Adrenal gland (tissue), 12 donors: ENCODE results near the gene FOXO3. TPM values are rescaled to one million over a fixed set of nuclear protein-coding genes. Genes with fewer than 3 reads are reported as not detected.

ENCODE experiments used
- DNase-seq, 7 donors: peaks; one replicate each; pipeline ENCODE4 v3.0.0-alpha.2; 2019 to 2020
- H3K27ac ChIP-seq, 5 donors: fragments of 200-600 bp; sonication (generic) in 4 of 5; 1 replicate in 3 of 5; 2 replicates in 2 of 5; pipeline versions ENCODE4 v1.5.1 to v1.8.0; 2016 to 2020; ENCODE audit warnings: mild to moderate bottlenecking in 1 of 5
- H3K27me3 ChIP-seq: fragments of 200-600 bp; 2 replicates; pipeline ENCODE4 v1.8.0; 2021
- H3K36me3 ChIP-seq, 2 donors: fragments of 200-600 bp; replicated peaks in 1 of 2; 1 replicate in 1 of 2; 2 replicates in 1 of 2; pipeline versions ENCODE4 v1.5.1 to v1.8.0; 2018 to 2022
- H3K4me1 ChIP-seq, 2 donors: fragments of 200-600 bp; replicated peaks in 1 of 2; 1 replicate in 1 of 2; 2 replicates in 1 of 2; pipeline versions ENCODE4 v1.5.1 to v1.8.0; 2018 to 2021
- H3K4me3 ChIP-seq, 4 donors: fragments of 200-600 bp; sonication (generic) in 3 of 4; one replicate each; pipeline ENCODE4 v1.5.1; 2016 to 2018
- H3K9me3 ChIP-seq, 3 donors: fragments of 200-600 bp; sonication (generic) in 1 of 3; replicated peaks in 1 of 3; 1 replicate in 2 of 3; 2 replicates in 1 of 3; pipeline versions ENCODE4 v1.5.1 to v1.8.0; 2016 to 2021
- POLR2A ChIP-seq, 2 donors: fragments of 450-650 bp; IDR thresholded peaks; one replicate each; pipeline ENCODE4 v1.6.1; 2017; ENCODE audit warnings: antibody characterized with exemption in 2 of 2, mild to moderate bottlenecking in 2 of 2, moderate library complexity in 1 of 2
- WGBS, 4 donors: extraction: QIAGEN DNeasy Blood & Tissue Kit in 2 of 4; methylation state at CpG; one replicate each; pipeline versions ENCODE4 v1.1.5 to v1.1.7; 2013 to 2017; 5-methylcytosine and 5-hydroxymethylcytosine counted together
- intact Hi-C, 2 donors: fragments of 100-400 bp; cut with DNase I; formaldehyde crosslinking; loops; one replicate each; pipeline versions ENCODE4 v1.14.1 to v1.15.0; 2022 to 2023
- polyA plus RNA-seq, 3 donors: library from polyadenylated mRNA; stranded (reverse); fragments of 200-250 nt in 2 of 3; fragments of 350-450 nt in 1 of 3; fragmentation: Illumina TruSeq in 1 of 3; extraction: RNeasy Lipid Tissue Mini Kit (QIAGEN cat#74804) in 1 of 3; gene quantifications; one replicate each; pipeline ENCODE4 v1.2.3, GENCODE V29; 2013 to 2014
- total RNA-seq, 9 donors: library from RNA; depleted of rRNA in 4 of 9; stranded (reverse); fragments of >200 nt in 4 of 9; fragments of 120-200 nt in 1 of 9; fragmentation: NEBNext Ultra II Directional in 1 of 9; extraction: Animal tissue kit (Norgen Biotek cat#: 25700) in 1 of 9; gene quantifications; one replicate each; pipeline versions ENCODE4 v1.1.0 to v1.2.4, GENCODE V29; 2013 to 2023
- TF ChIP-seq, protein P1 (sequence below), 6 experiments: fragments of 450-650 bp in 4 of 6; fragments of 200-600 bp in 2 of 6; sonication (generic) in 1 of 6; IDR thresholded peaks; 1 replicate in 5 of 6; 2 replicates in 1 of 6; pipeline versions ENCODE4 v1.5.1 to v1.8.0; 2016 to 2021; ENCODE audit warnings: antibody characterized with exemption in 6 of 6, mild to moderate bottlenecking in 2 of 6, moderate library complexity in 1 of 6
- donor health status: healthy with polysubstance abuse.
- donor health status: Bipolar disorder and iron deficiency.
- donor health status: DM: yes; HTN: yes; CAD: no.
- donor health status: DM: no; HTN: no; CAD: no.
- donor health status: DM: no; HTN: no; CAD: no.
- donor health status: DM: yes; HTN: yes; CAD: no.

FOXO3 gene
- total and polyA plus RNA-seq, 12 donors: 8.3 to 38.7 (median 23.4) TPM

DNA sequence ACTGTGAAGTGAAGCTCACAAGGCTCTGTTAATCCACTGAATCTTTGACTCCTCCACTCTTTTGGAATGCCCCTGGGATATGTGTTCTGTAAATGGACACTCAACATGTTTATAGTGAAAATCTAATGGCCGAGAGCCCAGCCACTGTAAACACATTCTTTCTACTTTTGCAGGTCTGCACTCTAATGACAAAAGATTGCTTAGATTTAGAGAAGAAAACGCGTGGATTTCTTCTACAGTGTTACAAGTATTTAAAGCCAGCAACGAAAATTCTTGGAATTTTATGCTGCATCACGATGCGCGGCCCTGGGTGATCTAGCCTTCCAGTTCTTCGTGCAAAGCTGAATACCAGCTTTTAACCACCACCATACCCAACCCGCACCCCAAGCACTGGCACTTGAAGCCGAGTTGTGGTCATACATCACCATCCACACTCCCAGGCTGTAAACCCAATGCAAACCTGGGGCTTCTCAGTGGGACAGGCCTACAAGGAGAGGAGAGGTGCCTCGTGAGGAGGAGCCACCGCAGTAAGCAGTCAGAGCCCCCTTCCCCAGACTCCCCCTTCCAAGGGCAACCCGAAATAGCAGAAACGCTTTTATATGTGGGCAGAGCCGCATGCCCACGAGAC is 3.7 kb upstream of the FOXO3 start:
- peak overlapping the region in 1 of 4 donors; percentile 93 for H3K4me3 ChIP-seq
- H3K4me1 ChIP-seq: peaks cover 6 to 8% of the 10 kb centered on the region in 2 donors
- peak in 4 of 7 donors; percentile 25 to 57 (median 32) for DNase-seq
- H3K27me3 ChIP-seq: no peaks in the 10 kb centered on the region
- intact Hi-C loops: loop anchor here in 1 of 2 donors (5.0 kb wide), 1 partner anchor 515 kb away; no protein-coding TSS in a partner anchor
- no peak for TF ChIP-seq POLR2A (IDR thresholded peaks at IDR 0.05)
- TF ChIP-seq, protein P1, sequence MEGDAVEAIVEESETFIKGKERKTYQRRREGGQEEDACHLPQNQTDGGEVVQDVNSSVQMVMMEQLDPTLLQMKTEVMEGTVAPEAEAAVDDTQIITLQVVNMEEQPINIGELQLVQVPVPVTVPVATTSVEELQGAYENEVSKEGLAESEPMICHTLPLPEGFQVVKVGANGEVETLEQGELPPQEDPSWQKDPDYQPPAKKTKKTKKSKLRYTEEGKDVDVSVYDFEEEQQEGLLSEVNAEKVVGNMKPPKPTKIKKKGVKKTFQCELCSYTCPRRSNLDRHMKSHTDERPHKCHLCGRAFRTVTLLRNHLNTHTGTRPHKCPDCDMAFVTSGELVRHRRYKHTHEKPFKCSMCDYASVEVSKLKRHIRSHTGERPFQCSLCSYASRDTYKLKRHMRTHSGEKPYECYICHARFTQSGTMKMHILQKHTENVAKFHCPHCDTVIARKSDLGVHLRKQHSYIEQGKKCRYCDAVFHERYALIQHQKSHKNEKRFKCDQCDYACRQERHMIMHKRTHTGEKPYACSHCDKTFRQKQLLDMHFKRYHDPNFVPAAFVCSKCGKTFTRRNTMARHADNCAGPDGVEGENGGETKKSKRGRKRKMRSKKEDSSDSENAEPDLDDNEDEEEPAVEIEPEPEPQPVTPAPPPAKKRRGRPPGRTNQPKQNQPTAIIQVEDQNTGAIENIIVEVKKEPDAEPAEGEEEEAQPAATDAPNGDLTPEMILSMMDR (IDR thresholded peaks at IDR 0.05): no peak
- no peaks in the 10 kb centered on the region for H3K9me3 ChIP-seq
- WGBS, 4 donors: 41 to 62% (median 45%) methylated on average over 12 to 16 of the region's 16 CpGs
- no peaks in the 10 kb centered on the region for H3K36me3 ChIP-seq
- H3K27ac ChIP-seq: peak overlapping the region in 3 of 5 donors; percentile 99 to 100 (median 100)

GRCh38 chr6:108557494-108558371 is 3.0 kb upstream of the FOXO3 start:
- peak; percentile 46 to 85 (median 71) for DNase-seq
- intact Hi-C loops: loop anchor here in 1 of 2 donors (5.0 kb wide), 1 partner anchor 515 kb away; no protein-coding TSS in a partner anchor
- WGBS, 4 donors: 0 to 1% (median 1%) methylated on average over 17 to 105 of the region's 105 CpGs
- Histone ChIP-seq H3K9me3 (no peaks in the 10 kb centered on the region), H3K27ac (peak overlapping the region; percentile 93 to 100 (median 99)), H3K27me3 (no peaks in the 10 kb centered on the region), H3K4me1 (peaks cover 6 to 8% of the 10 kb centered on the region in 2 donors), H3K36me3 (no peaks in the 10 kb centered on the region), H3K4me3 (peak overlapping the region in 3 of 4 donors; percentile 13 to 93 (median 77))
- TF ChIP-seq, protein P1 (IDR thresholded peaks at IDR 0.05): peak in 2 of 6 experiments; percentile 5 to 20
- peak; percentile 16 to 53 for TF ChIP-seq POLR2A (IDR thresholded peaks at IDR 0.05)

GRCh38 chr6:108558372-108559096 is 2.2 kb upstream of the FOXO3 start:
- no peaks in the 10 kb centered on the region for H3K27me3 ChIP-seq

More at GRCh38 chr6:108558372-108559096, 2.2 kb upstream of the FOXO3 start:
- peak; percentile 98 to 99 (median 98) for DNase-seq
- H3K4me1 ChIP-seq: peaks cover 6 to 11% of the 10 kb centered on the region in 2 donors
- 0% methylated on average over 41 to 58 of the region's 58 CpGs for WGBS, 4 donors
- H3K27ac ChIP-seq: peak overlapping the region; percentile 93 to 100 (median 99)
- H3K4me3 ChIP-seq: peak overlapping the region; percentile 6 to 93 (median 70)
- peak; percentile 73 to 74 for TF ChIP-seq POLR2A (IDR thresholded peaks at IDR 0.05)
- TF ChIP-seq, protein P1 (IDR thresholded peaks at IDR 0.05): peak in 1 of 6 experiments; percentile 25
- intact Hi-C loops: loop anchor here in 1 of 2 donors (5.0 kb wide), 1 partner anchor 514 kb away; no protein-coding TSS in a partner anchor
- H3K9me3 ChIP-seq: no peaks in the 10 kb centered on the region
- H3K36me3 ChIP-seq: no peaks in the 10 kb centered on the region
